ENCODE data around the gene MC1R.

Gene MC1R

GRCh38 chr16:89895482-89896250 lies 23.0 kb upstream of the MC1R start:
- DNase-seq (ENCODE audit: low read depth), result no peak

GRCh38 chr16:89897204-89897603 lies 21.5 kb upstream of the MC1R start:
- no peak for DNase-seq (ENCODE audit: low read depth)

DNA sequence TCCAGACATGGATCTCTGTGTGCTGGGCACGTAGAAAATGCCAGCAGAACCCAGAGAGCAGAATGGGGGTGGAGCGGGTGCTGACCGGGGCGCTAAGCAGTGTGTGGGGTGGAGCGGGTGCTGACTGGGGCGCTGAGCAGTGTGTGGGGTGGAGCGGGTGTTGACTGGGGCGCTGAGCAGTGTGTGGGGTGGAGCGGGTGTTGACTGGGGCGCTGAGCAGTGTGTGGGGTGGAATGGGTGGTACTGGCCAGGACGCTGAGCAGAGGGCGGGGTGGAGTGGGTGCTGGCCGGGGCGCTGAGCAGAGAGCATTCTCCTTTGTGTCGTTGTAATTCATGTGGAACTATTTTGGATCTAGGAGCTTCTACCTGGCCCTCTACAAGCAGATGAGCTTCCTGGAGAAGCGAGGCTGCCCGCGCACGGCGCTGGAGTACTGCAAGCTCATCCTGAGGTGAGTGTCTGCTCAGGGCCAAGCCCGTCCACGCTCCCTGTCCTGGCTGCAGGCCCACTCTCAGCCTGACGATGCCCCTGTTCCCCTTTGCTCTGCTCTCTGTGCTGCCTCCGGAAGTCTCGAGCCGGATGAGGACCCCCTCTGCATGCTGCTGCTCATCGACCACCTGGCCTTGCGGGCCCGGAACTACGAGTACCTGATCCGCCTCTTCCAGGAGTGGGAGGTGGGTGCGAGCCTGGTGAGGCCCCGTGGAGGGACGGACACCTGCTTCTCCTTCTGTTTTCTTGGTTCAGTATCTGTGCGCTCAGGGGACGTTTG lies 20.3 kb upstream of the MC1R start:
- DNase-seq (ENCODE audit: low read depth), result no peak

GRCh38 chr16:89899879-89900481 lies 18.7 kb upstream of the MC1R start:
- no peak for DNase-seq (ENCODE audit: low read depth)

- DNase-seq (ENCODE audit: low read depth), result no peak
Measured at GRCh38 chr16:89900885-89901284, 17.8 kb upstream of the MC1R start.

- DNase-seq (ENCODE audit: low read depth), result no peak
Measured at GRCh38 chr16:89902980-89903379, 15.7 kb upstream of the MC1R start.

- DNase-seq (ENCODE audit: low read depth), result no peak
Measured at GRCh38 chr16:89903908-89904515, 14.7 kb upstream of the MC1R start.

GRCh38 chr16:89904606-89905510 lies 13.8 kb upstream of the MC1R start:
- DNase-seq (ENCODE audit: low read depth), result no peak

GRCh38 chr16:89905511-89906139 lies 13.0 kb upstream of the MC1R start:
- DNase-seq (ENCODE audit: low read depth), result no peak

GRCh38 chr16:89906140-89907025 lies 12.3 kb upstream of the MC1R start:
- no peak for DNase-seq (ENCODE audit: low read depth)

GRCh38 chr16:89907055-89907814 lies 11.4 kb upstream of the MC1R start:
- no peak for DNase-seq (ENCODE audit: low read depth)

GRCh38 chr16:89908236-89908635 lies 10.4 kb upstream of the MC1R start:
- DNase-seq (ENCODE audit: low read depth), result no peak

GRCh38 chr16:89909777-89910716 lies 8.6 kb upstream of the MC1R start:
- DNase-seq (ENCODE audit: low read depth), result peak; percentile 52

DNA sequence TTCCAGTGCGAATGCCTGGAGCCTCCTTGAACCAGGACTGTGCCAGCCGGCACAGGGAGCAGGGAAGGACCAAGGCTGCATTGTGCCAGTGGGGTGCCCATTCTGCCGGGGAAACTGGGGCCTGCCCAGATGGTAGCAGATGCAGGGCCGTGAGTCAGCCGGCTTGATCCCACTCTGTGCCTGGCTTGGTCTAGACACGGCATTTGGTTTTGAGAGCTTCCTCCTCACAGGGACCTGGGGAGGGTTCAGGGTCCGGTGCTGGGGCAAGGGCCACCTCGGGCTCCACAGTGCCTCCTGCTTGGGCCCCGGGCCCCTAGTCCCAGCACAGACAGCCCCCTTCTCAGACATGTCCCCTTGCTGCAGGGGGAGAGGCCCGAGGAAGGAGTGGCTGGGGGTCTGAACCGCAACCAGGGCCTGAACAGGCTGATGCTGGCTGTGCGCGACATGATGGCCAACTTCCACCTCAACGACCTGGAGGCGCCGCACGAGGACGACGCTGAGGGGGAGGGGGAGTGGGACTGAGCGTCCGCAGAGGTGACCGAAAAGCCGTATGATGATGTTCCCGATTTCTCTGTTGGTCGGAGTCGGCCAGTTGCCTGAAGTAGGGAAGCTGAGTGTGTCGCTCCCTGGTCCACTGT lies 7.8 kb upstream of the MC1R start:
- DNase-seq (ENCODE audit: low read depth), result no peak

GRCh38 chr16:89911375-89911774 lies 7.3 kb upstream of the MC1R start:
- no peak for DNase-seq (ENCODE audit: low read depth)

DNA sequence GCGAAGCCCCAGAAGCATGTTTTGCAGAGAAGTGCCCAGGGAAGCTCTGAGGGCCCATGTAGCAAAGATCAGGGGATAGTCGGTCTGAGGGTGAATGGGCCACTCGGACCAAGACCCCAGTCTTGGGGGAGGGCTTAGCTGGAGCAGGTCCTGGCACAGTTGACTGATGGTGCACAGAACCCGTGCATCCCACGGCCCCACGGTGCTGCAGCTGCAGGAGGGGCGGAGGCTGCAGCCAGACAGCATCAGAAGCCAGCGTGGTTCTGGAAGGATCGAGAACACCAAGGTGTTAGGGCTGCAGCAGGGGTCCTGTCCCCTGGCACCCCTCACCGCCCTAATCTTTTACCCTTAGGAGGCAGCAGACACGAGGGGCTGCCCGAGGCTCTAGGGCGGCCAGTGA lies 6.5 kb upstream of the MC1R start:
- no peak for DNase-seq (ENCODE audit: low read depth)

GRCh38 chr16:89912627-89913026 lies 6.0 kb upstream of the MC1R start:
- no peak for DNase-seq (ENCODE audit: low read depth)

Measured in activated T-helper 1 cell treated with Interleukin-2 at 50 U/mL for 16 hours (primary cell).